HTR-8/SVneo (cell line): Measurements from ENCODE around the gene P3H3.

ENCODE experiments used
- DNase-seq: peaks from one replicate; pipeline ENCODE4 v3.0.0; 2011; ENCODE audit warnings: low spot score, mixed read lengths; ENCODE audit not compliant: insufficient read length
- FAIRE-seq: peaks from 2 replicates; lab custom pipeline; 2011; peaks lifted over from hg19 to GRCh38; lab: Jason Lieb, UNC

Gene P3H3

GRCh38 chr12:6795088-6795487, 33.1 kb upstream of the P3H3 start:
- no peak for FAIRE-seq

GRCh38 chr12:6796576-6796975, 31.6 kb upstream of the P3H3 start:
- FAIRE-seq: no peak

More at GRCh38 chr12:6795088-6795487, 33.1 kb upstream of the P3H3 start:
- no peak for DNase-seq

GRCh38 chr12:6799147-6799546, 29.1 kb upstream of the P3H3 start:
- DNase-seq (no peak), FAIRE-seq (no peak)

More at GRCh38 chr12:6796576-6796975, 31.6 kb upstream of the P3H3 start:
- no peak for DNase-seq

- no peak for DNase-seq
- FAIRE-seq: no peak
Measured at GRCh38 chr12:6807170-6807569, 21.0 kb upstream of the P3H3 start.

GRCh38 chr12:6809056-6809455, 19.2 kb upstream of the P3H3 start:
- DNase-seq (no peak), FAIRE-seq (no peak)

GRCh38 chr12:6810758-6811157, 17.4 kb upstream of the P3H3 start:
- DNase-seq: no peak
- FAIRE-seq: no peak

- FAIRE-seq (no peak), DNase-seq (no peak)
Measured at GRCh38 chr12:6813363-6813762, 14.8 kb upstream of the P3H3 start.

- no peak for DNase-seq
- no peak for FAIRE-seq
Measured at GRCh38 chr12:6816598-6816997, 11.6 kb upstream of the P3H3 start.

GRCh38 chr12:6817098-6817497, 11.1 kb upstream of the P3H3 start:
- DNase-seq (no peak), FAIRE-seq (no peak)

- peak; percentile 100 for FAIRE-seq
- no peak for DNase-seq
Measured at GRCh38 chr12:6817662-6818157, 10.5 kb upstream of the P3H3 start.

GRCh38 chr12:6818222-6818621, 10.0 kb upstream of the P3H3 start:
- no peak for DNase-seq
- FAIRE-seq: no peak

- no peak for FAIRE-seq
Measured at GRCh38 chr12:6818645-6819044, 9.6 kb upstream of the P3H3 start.

GRCh38 chr12:6819106-6820030, 8.8 kb upstream of the P3H3 start:
- DNase-seq (no peak), FAIRE-seq (no peak)

More at GRCh38 chr12:6818645-6819044, 9.6 kb upstream of the P3H3 start:
- no peak for DNase-seq

GRCh38 chr12:6820166-6820565, 8.0 kb upstream of the P3H3 start:
- DNase-seq (no peak), FAIRE-seq (no peak)

- no peak for FAIRE-seq
- peak; percentile 73 for DNase-seq
Measured at GRCh38 chr12:6821591-6822425, 6.4 kb upstream of the P3H3 start, which contains the start of gene GPR162. GPR162 (plus strand) TSS chr12:6821821; CDS start chr12:6823899, 2,078 bp downstream.

- FAIRE-seq (peak; percentile 46), DNase-seq (no peak)
Measured at GRCh38 chr12:6822426-6823135, 5.6 kb upstream of the P3H3 start.

GRCh38 chr12:6823182-6824084, 4.8 kb upstream of the P3H3 start:
- peak; percentile 31 for FAIRE-seq
- no peak for DNase-seq

- peak; percentile 31 for FAIRE-seq
- DNase-seq: no peak
Measured at GRCh38 chr12:6824085-6824775, 4.0 kb upstream of the P3H3 start.
